ENCODE measurements around the gene EFCAB11.

GRCh38 chr14:89912667-89913211 is 41.8 kb downstream of the EFCAB11 start:
- TF ChIP-seq CTCF (conservative IDR thresholded peaks at IDR 0.05 in 1 of 2, IDR thresholded peaks at IDR 0.05 in 1 of 2; ENCODE audit: low read depth in 1 of 2, low read length in 2 of 2) = no peak
- no peak for TF ChIP-seq EZH2 (IDR thresholded peaks at IDR 0.05; ENCODE audit: low read length, missing control alignments)

Measured in fibroblast of lung (primary cell).